AG09319 (cell line): Measurements from ENCODE around the gene ELAVL1.

Experiments used
- DNase-seq: peaks from one replicate; pipeline ENCODE4 v3.0.0-alpha.2; 2010; ENCODE audit warnings: low read depth; ENCODE audit errors: extremely low read depth
- TF ChIP-seq, protein P1 (sequence below): IDR thresholded peaks from 2 replicates; pipeline ENCODE4 v1.5.1; 2011; ENCODE audit warnings: low read depth, mild to moderate bottlenecking, inconsistent platforms, low read length, moderate library complexity

ELAVL1 gene

DNA sequence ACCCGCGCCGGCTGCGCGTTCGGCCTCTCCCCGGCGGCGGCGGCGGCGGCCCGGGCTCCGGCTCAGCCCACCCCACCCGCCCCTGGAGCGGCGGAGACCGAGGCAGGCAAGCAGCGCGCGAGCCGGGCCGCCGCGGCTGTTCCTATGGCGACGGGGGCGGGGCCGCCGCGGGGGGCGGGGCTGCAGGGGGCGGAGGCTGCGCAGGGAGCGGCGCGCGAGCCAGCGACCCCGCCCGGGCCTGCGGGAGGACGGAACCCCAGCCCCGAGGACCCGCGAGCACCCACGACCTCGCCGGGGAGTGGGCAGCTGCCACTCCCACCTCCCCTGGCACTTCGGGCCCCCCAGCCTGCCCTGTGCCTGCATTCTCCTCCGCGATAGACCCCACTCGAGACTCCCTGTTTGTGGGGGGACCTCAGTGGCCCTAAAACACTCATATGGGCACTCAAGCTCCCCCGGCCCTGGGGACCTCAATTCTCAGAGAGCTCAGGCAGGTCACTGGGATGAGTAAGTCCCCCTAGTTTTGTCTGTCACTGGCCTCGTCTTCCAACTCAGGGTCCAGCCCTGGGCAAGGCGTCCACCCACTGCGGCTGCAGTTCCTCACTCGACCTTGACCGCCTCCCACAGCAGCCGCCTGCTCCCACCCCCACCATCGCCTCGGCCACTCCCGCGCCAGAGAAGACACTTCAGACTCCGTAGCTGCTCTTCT lies 79.3 kb downstream of the ELAVL1 start, which contains the start of gene CTXN1:
Gene CTXN1 (minus strand): TSS at position 115 of the 706 bp plus-strand sequence. CDS start 597 bp downstream, outside the sequence.
- DNase-seq: no peak
- TF ChIP-seq, protein P1, sequence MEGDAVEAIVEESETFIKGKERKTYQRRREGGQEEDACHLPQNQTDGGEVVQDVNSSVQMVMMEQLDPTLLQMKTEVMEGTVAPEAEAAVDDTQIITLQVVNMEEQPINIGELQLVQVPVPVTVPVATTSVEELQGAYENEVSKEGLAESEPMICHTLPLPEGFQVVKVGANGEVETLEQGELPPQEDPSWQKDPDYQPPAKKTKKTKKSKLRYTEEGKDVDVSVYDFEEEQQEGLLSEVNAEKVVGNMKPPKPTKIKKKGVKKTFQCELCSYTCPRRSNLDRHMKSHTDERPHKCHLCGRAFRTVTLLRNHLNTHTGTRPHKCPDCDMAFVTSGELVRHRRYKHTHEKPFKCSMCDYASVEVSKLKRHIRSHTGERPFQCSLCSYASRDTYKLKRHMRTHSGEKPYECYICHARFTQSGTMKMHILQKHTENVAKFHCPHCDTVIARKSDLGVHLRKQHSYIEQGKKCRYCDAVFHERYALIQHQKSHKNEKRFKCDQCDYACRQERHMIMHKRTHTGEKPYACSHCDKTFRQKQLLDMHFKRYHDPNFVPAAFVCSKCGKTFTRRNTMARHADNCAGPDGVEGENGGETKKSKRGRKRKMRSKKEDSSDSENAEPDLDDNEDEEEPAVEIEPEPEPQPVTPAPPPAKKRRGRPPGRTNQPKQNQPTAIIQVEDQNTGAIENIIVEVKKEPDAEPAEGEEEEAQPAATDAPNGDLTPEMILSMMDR: no peak

DNA sequence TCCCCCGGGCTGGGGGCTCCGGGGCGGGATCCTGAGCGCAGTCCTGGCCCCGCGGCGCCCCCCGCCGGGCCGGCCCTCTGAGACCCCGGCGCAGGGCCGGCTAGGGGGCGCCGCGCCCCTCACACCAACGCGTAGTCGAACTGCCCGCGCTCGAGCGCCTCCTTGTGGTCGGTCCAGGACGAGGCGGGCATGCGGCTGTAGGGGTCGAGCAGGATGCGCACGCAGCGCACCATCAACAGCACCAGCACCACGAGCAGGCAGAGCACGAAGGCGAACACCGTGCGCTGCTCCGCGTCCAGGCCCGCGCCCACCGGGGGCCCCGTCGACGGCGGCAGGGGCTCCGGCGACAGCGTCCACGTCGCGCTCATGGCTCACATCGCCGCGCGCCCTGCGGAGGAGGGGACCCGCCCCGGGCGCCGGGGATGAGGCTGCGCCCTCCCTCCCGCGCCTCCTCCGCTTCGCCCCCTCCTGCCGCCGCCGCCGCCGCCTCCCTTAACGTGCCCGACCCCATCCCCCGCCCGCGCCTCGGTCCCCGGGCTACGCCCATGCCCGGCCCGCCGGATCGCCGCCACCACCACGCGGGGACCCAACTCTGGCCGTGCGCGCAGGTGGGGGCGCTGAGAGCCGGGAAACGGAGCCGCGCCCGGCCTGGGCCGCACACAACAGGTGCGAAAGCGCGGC lies 80.1 kb downstream of the ELAVL1 start:
- TF ChIP-seq, protein P1: peak; percentile 72
- DNase-seq: no peak

DNA sequence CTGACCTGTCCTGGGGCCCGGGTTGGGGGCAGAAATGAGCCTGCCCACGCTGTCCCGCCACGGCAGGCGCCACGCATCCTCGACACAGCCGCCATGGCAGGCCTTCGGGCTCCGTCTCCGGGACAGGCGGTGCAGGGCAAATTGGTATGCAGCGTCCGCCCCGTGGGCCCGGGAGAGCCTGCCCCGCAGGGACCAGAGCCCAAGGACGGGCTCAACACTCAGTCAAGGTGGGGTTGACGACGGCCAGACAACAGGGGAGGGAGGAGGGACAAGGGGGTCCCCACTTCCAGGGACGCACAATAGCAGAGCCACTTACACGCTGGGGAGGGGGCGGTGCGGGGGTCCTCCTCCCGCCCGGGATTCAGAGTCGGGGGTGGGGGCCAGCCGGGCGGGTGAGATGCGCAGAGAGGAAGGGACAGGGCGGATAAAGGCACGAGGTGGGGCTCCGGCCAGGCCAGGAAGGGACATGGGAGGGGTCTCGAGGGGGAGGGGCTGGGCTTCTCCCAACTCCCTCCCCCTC lies 80.7 kb downstream of the ELAVL1 start:
- TF ChIP-seq, protein P1: no peak
- DNase-seq: no peak

DNA sequence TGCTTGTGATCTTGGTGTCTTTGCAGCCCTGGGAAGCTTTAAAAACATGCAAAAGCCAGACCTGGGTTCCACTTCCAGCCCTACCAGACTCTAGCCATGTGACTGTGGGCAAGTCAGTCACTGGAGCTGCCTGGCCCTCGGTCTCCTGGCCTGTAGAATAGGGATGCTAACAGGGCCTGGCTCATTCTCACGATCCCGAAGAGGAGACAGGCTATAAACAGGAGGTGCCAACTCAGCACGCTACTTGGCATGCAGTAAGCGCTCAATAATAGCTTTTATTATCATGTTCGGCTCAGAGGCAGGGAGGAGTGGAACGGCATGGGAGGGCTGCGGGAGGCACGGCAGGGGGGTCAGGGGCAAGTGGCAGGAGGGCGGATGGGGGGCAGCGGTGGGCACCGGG lies 81.2 kb downstream of the ELAVL1 start:
- no peak for DNase-seq
- TF ChIP-seq, protein P1: no peak

DNA sequence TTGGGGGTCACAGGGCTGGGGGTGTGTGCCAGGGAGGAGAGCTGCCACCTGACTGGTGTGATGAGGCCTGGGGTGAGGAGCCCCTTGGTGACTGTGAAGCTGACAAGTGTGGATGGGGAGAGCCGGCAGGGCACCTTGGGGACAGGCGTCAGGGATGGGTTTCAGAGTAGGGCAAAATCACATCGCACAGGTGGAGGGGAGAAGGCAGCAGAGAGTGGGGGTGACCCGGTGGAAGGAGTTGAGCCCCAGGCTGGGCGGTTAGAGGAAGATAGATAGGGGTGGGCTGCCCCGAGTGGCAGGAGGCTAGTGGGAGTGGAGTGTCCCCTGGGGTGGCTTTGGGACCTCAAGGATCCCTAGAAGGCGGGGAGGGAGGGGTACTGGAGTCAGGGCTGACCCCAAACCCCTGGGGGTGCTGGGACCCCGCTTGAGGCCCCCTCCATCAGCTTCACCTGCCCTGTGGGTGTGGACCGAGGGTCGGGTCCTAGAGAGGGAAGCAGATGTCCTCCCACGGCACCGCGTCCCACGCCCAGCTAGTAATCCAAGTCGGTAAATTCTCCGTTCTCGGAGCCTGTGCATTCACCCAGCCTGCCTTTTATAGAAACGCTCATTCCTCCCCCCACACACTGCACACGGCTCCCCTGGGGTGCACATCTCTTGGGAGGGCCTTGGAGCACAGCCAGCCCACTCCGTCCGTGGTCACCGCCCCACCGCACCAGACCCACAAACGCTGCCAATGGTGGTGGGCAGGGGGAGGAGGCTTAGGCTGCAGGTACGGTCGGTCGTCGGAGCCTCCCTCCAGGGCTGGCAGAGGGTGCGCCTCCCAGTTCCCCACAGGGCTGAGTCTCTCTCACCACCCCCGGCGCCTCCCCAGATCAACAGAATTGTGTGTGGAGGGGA lies 81.9 kb downstream of the ELAVL1 start:
- DNase-seq: no peak
- TF ChIP-seq, protein P1: no peak

DNA sequence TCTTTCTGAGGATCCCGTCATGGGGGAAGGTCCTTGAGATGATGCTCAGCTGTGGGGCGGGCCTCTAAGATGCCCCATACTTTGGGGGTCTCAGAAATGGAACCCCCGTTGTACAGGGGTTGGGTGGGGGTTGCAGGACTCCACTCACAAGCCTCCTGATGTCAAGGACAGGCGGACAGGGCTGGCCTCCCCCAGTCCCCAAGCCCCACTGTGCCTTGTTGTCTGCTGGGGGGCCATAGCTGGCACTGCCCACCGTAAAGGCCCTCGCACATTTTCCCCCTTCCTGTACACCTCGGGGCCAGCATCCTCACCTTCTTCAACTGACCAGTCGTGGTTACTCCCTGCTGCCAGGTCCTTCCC lies 82.6 kb downstream of the ELAVL1 start:
- TF ChIP-seq, protein P1: no peak

More for the DNA sequence above, 82.6 kb downstream of the ELAVL1 start:
- no peak for DNase-seq
